DOHH2 (cell line): ENCODE results near the gene CCDC190.

Source experiments
- EZH2phosphoT487 ChIP-seq: fragments of 200-600 bp; sonication (generic); IDR thresholded peaks from 2 replicates; pipeline ENCODE4 v1.6.1; 2017; ENCODE audit warnings: borderline replicate concordance, mild to moderate bottlenecking, antibody characterized with exemption, low read length, moderate library complexity, mixed read lengths
- TF ChIP-seq, protein P1 (sequence below): fragments of 200-600 bp; sonication (generic); IDR thresholded peaks from one replicate; pipeline ENCODE4 v1.5.1; 2014; ENCODE audit warnings: antibody characterized with exemption, mild to moderate bottlenecking, low read depth, low read length; ENCODE audit not compliant: poor library complexity, severe bottlenecking

DNA sequence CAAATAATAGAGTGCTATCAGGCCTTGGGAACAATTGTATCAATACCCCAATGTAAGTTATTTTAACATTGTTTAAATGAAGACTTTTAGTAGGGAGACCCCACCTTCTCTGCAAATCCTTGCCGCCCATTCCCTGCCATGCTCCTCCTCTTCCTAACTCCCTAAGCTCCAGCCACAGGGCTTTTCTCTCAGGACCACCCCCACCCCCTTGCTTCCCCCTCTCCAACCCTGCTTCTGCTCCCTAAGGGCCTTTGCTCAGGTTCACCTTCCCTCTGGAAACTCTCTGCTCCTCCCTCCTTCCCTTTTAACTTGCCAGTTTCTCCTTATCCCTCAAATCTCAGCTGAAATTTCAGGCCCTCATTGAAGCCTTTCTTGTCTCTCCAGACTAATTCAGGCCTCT is 16.8 kb downstream of the CCDC190 start:
- TF ChIP-seq, protein P1, sequence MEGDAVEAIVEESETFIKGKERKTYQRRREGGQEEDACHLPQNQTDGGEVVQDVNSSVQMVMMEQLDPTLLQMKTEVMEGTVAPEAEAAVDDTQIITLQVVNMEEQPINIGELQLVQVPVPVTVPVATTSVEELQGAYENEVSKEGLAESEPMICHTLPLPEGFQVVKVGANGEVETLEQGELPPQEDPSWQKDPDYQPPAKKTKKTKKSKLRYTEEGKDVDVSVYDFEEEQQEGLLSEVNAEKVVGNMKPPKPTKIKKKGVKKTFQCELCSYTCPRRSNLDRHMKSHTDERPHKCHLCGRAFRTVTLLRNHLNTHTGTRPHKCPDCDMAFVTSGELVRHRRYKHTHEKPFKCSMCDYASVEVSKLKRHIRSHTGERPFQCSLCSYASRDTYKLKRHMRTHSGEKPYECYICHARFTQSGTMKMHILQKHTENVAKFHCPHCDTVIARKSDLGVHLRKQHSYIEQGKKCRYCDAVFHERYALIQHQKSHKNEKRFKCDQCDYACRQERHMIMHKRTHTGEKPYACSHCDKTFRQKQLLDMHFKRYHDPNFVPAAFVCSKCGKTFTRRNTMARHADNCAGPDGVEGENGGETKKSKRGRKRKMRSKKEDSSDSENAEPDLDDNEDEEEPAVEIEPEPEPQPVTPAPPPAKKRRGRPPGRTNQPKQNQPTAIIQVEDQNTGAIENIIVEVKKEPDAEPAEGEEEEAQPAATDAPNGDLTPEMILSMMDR = no peak
- no peak for TF ChIP-seq EZH2phosphoT487
